Gastrocnemius medialis (tissue), 4 donors: ENCODE measurements around the gene S100A10. TPM values are rescaled to one million over a fixed set of nuclear protein-coding genes. Genes with fewer than 3 reads are reported as not detected.

Source experiments
- ATAC-seq, 2 donors: fragments of 150-250 bp; one replicate each; pipeline ENCODE4 v1.9.1; 2016
- DNase-seq, 2 donors: peaks; one replicate each; pipeline ENCODE4 v3.0.0-alpha.2; 2019
- H3K27ac ChIP-seq, 4 donors: fragments of 200-600 bp; sonication (generic); 1 replicate in 1 of 4; 2 replicates in 3 of 4; pipeline ENCODE4 v1.5.1; 2016 to 2018; ENCODE audit warnings: mild to moderate bottlenecking in 2 of 4, moderate library complexity in 1 of 4
- H3K27me3 ChIP-seq, 3 donors: fragments of 200-600 bp; sonication (generic) in 2 of 3; 1 replicate in 1 of 3; 2 replicates in 2 of 3; pipeline versions ENCODE4 v1.5.1 to v1.6.0; 2016 to 2019; ENCODE audit warnings: mild to moderate bottlenecking in 1 of 3, moderate library complexity in 1 of 3
- H3K36me3 ChIP-seq, 2 donors: fragments of 200-600 bp; sonication (generic) in 1 of 2; one replicate each; pipeline ENCODE4 v1.5.1; 2017 to 2018
- H3K4me1 ChIP-seq, 2 donors: fragments of 200-600 bp; sonication (generic) in 1 of 2; one replicate each; pipeline ENCODE4 v1.5.1; 2016 to 2017; ENCODE audit warnings: mild to moderate bottlenecking in 2 of 2
- H3K4me3 ChIP-seq, 4 donors: fragments of 200-600 bp; sonication (generic) in 3 of 4; 1 replicate in 1 of 4; 2 replicates in 3 of 4; pipeline ENCODE4 v1.5.1; 2016 to 2019; ENCODE audit warnings: mild to moderate bottlenecking in 2 of 4
- H3K9me3 ChIP-seq, 3 donors: fragments of 200-600 bp; sonication (generic) in 2 of 3; 1 replicate in 1 of 3; 2 replicates in 2 of 3; pipeline ENCODE4 v1.5.1; 2016 to 2019
- CTCF ChIP-seq, 5 experiments: fragments of 450-650 bp in 3 of 5; fragments of 200-600 bp in 2 of 5; sonication (generic) in 2 of 5; IDR thresholded peaks in 4 of 5; conservative IDR thresholded peaks in 1 of 5; 1 replicate in 4 of 5; 2 replicates in 1 of 5; pipeline ENCODE4 v1.5.1; 2016 to 2019; ENCODE audit warnings: antibody characterized with exemption in 5 of 5, mild to moderate bottlenecking in 3 of 5, moderate library complexity in 3 of 5
- POLR2A ChIP-seq, 2 donors: fragments of 450-650 bp; IDR thresholded peaks; one replicate each; pipeline ENCODE4 v1.6.1; 2017; ENCODE audit warnings: antibody characterized with exemption in 2 of 2, mild to moderate bottlenecking in 2 of 2, moderate library complexity in 2 of 2
- in situ Hi-C, 4 donors: fragments of 200-750 bp; cut with MboI; loops; one replicate each; pipeline versions ENCODE4 v1.15.0 to v1.8.0; 2017; ENCODE audit warnings: low sequenced_read_pairs in 4 of 4
- intact Hi-C: fragments of 100-400 bp; cut with DNase I; formaldehyde crosslinking; loops from one replicate; pipeline ENCODE4 v1.15.1; 2023; ENCODE audit warnings: low total_unique reads
- total RNA-seq, 4 donors: library from RNA; depleted of rRNA; stranded (reverse); fragments of >200 nt; gene quantifications; one replicate each; pipeline versions ENCODE4 v1.1.0 to v1.2.3, GENCODE V29; 2016

Gene S100A10
- total RNA-seq, 4 donors from 2014 or later, result 6.4 to 60.3 (median 28.0) TPM

GRCh38 chr1:151994956-151995355, 1.3 kb upstream of the S100A10 start:
- in situ Hi-C loops (loop anchor here (5.0 to 10.0 kb wide), 2 partner anchors 60 to 63 kb away; no protein-coding TSS in a partner anchor), intact Hi-C loops (loop anchor here (5.0 kb wide), 3 partner anchors 33 to 48 kb away; partner anchors contain the start of gene S100A11)
- H3K27me3 ChIP-seq, result peaks cover 1 to 18% (median 15%) of the 10 kb centered on the region in 3 donors
- H3K9me3 ChIP-seq, result no peaks in the 10 kb centered on the region
- peak in 1 of 2 donors; percentile 27 for DNase-seq
- no peaks in the 10 kb centered on the region for H3K36me3 ChIP-seq
- H3K27ac ChIP-seq, result peak overlapping the region in 2 of 4 donors; percentile 17 to 78
- H3K4me3 ChIP-seq, result no peak overlapping the region
- peaks cover 18 to 28% of the 10 kb centered on the region in 2 donors for H3K4me1 ChIP-seq
- no peak for ATAC-seq
- no peak for TF ChIP-seq CTCF (IDR thresholded peaks at IDR 0.05 in 4 of 5, conservative IDR thresholded peaks at IDR 0.05 in 1 of 5)
- no peak for TF ChIP-seq POLR2A (IDR thresholded peaks at IDR 0.05)

- intact Hi-C loops, result loop anchor here (5.0 kb wide), 1 partner anchor 46 kb away; no protein-coding TSS in a partner anchor
These were observed 450 bp downstream of the S100A10 start for GRCh38 chr1:151993084-151993733.

GRCh38 chr1:151992303-151993083, 1.2 kb downstream of the S100A10 start:
- Histone ChIP-seq H3K9me3 (no peaks in the 10 kb centered on the region), H3K27ac (peak overlapping the region; percentile 67 to 79 (median 76)), H3K4me3 (peak overlapping the region; percentile 57 to 73 (median 62)), H3K4me1 (peaks cover 37% of the 10 kb centered on the region in 2 donors), H3K36me3 (no peaks in the 10 kb centered on the region), H3K27me3 (peaks cover 3 to 18% (median 15%) of the 10 kb centered on the region in 3 donors)
- DNase-seq (peak; percentile 51 to 83), ATAC-seq (peak; percentile 70 to 77)
- intact Hi-C loops, result loop anchor here (5.0 kb wide), 1 partner anchor 45 kb away; no protein-coding TSS in a partner anchor
- in situ Hi-C loops, result loop anchor here in 1 of 4 donors (10.0 kb wide), 1 partner anchor 58 kb away; no protein-coding TSS in a partner anchor
- TF ChIP-seq CTCF (IDR thresholded peaks at IDR 0.05 in 4 of 5, conservative IDR thresholded peaks at IDR 0.05 in 1 of 5) (no peak), POLR2A (IDR thresholded peaks at IDR 0.05) (peak; percentile 43 to 46)

More at GRCh38 chr1:151993084-151993733, 450 bp downstream of the S100A10 start:
- ATAC-seq, result peak; percentile 4 to 13
- in situ Hi-C loops, result loop anchor here in 1 of 4 donors (10.0 kb wide), 1 partner anchor 58 kb away; no protein-coding TSS in a partner anchor
- TF ChIP-seq POLR2A (IDR thresholded peaks at IDR 0.05) (no peak), CTCF (IDR thresholded peaks at IDR 0.05 in 4 of 5, conservative IDR thresholded peaks at IDR 0.05 in 1 of 5) (no peak)
- Histone ChIP-seq H3K4me3 (peak overlapping the region; percentile 57 to 73 (median 62)), H3K36me3 (no peaks in the 10 kb centered on the region), H3K27me3 (peaks cover 3 to 18% (median 15%) of the 10 kb centered on the region in 3 donors), H3K4me1 (peaks cover 30 to 37% of the 10 kb centered on the region in 2 donors), H3K27ac (peak overlapping the region; percentile 67 to 79 (median 76)), H3K9me3 (no peaks in the 10 kb centered on the region)
- no peak for DNase-seq

- intact Hi-C loops (loop anchor here (5.0 kb wide), 1 partner anchor 44 kb away; no protein-coding TSS in a partner anchor), in situ Hi-C loops (loop anchor here in 1 of 4 donors (10.0 kb wide), 1 partner anchor 57 kb away; no protein-coding TSS in a partner anchor)
- H3K4me3 ChIP-seq, result peak overlapping the region; percentile 57 to 73 (median 62)
These were observed 1.9 kb downstream of the S100A10 start for GRCh38 chr1:151991663-151992302.

More at GRCh38 chr1:151991663-151992302, 1.9 kb downstream of the S100A10 start:
- Histone ChIP-seq H3K9me3 (no peaks in the 10 kb centered on the region), H3K27me3 (peaks cover 3 to 18% (median 15%) of the 10 kb centered on the region in 3 donors), H3K36me3 (no peaks in the 10 kb centered on the region), H3K4me1 (peaks cover 37% of the 10 kb centered on the region in 2 donors), H3K27ac (peak overlapping the region; percentile 67 to 79 (median 76))
- ATAC-seq (no peak), DNase-seq (no peak)
- TF ChIP-seq POLR2A (IDR thresholded peaks at IDR 0.05) (no peak), CTCF (IDR thresholded peaks at IDR 0.05 in 4 of 5, conservative IDR thresholded peaks at IDR 0.05 in 1 of 5) (no peak)
